ENCODE data around the gene JPH4.

Gene JPH4

DNA sequence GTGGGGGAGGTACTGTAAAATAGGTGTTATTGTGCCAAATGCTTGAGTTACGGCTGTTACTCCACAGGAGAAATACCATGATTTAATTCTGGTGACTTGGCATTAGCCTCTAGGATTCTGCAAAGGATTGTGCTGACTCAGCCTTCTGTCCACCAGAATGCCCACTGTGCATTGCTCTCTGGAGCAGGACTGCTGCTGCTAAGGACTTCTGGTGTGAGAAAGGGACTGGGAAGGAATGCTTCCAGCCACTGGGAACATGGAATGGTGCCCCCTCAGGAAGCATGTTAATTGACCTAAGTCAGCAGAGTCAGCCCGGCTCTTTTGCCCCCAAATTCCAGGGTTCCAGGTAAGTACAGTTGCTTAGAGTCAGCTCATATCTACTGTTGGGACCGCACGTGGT, 59.9 kb downstream of the JPH4 start:
- Mint-ChIP-seq H3K9me3 (no peaks in the 10 kb centered on the region), H3K36me3 (peaks cover 6 to 25% of the 10 kb centered on the region in 2 donors), H3K4me3 (no peak overlapping the region), H3K27me3 (no peaks in the 10 kb centered on the region), H3K4me1 (no peaks in the 10 kb centered on the region), H3K27ac (no peak overlapping the region)
- DNase-seq, result no peak
- ATAC-seq (replicated peaks), result no peak
